ENCODE measurements around the gene ENTREP1.
"Not testable (repeated sequence)": the region's sequence is repeated elsewhere in the genome, so short reads cannot be mapped to it uniquely, and the experiment has no call there.

DNA sequence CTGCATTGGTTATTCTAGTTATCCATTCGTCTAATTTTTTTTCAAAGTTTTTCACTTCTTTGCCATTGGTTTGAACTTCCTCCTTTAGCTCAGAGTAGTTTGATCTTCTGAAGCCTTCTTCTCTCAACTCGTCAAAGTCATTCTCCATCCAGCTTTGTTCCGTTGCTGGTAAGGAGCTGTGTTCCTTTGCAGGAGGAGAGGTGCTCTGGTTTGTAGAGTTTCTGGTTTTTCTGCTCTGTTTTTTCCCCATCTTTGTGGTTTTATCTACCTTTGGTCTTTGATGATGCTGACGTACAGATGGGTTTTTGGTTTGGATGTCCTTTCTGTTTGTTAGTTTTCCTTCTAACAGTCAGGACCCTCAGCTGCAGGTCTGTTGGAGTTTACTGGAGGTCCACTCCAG, 114.6 kb downstream of the ENTREP1 start:
- TF ChIP-seq, protein P1, sequence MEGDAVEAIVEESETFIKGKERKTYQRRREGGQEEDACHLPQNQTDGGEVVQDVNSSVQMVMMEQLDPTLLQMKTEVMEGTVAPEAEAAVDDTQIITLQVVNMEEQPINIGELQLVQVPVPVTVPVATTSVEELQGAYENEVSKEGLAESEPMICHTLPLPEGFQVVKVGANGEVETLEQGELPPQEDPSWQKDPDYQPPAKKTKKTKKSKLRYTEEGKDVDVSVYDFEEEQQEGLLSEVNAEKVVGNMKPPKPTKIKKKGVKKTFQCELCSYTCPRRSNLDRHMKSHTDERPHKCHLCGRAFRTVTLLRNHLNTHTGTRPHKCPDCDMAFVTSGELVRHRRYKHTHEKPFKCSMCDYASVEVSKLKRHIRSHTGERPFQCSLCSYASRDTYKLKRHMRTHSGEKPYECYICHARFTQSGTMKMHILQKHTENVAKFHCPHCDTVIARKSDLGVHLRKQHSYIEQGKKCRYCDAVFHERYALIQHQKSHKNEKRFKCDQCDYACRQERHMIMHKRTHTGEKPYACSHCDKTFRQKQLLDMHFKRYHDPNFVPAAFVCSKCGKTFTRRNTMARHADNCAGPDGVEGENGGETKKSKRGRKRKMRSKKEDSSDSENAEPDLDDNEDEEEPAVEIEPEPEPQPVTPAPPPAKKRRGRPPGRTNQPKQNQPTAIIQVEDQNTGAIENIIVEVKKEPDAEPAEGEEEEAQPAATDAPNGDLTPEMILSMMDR (IDR thresholded peaks at IDR 0.05): not testable (repeated sequence)
- not testable (repeated sequence) for TF ChIP-seq POLR2A (IDR thresholded peaks at IDR 0.05)
